Measurements from ENCODE around the gene CDH13.

DNA sequence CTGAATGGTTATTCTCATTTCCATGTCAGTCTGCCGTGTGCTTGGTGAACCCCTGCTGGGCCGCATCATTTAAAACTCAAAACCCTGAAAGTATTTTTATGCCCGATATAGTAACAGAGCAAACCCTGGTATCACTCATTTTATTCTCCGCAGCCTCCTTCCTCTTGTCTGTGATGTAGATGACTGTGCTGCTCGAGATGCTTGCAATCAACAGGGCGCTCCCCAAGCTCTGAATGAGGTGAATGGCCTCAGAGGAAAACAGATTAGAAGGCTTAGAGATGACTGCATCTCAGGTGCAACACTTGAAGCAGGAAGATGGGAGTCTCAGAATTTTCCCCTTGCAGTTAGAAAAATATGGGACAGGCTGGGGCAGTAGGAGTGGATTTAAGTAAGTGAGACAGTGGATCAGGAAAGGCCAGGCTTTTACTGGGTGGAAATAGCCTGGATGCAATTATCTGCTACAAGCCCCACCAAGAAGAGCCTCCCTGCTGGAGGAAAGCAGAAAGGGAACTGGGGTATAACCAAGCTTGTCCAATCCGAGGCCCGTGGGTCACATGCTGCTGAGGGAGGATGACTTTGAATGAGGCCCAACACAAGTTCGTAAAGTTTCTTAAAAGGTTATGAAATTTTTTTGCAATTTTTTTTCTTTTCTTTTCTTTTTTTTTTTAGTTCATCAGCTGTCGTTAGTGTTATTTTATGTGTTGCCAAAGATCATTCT, 166.9 kb downstream of the CDH13 start:
- TF ChIP-seq, protein P1, sequence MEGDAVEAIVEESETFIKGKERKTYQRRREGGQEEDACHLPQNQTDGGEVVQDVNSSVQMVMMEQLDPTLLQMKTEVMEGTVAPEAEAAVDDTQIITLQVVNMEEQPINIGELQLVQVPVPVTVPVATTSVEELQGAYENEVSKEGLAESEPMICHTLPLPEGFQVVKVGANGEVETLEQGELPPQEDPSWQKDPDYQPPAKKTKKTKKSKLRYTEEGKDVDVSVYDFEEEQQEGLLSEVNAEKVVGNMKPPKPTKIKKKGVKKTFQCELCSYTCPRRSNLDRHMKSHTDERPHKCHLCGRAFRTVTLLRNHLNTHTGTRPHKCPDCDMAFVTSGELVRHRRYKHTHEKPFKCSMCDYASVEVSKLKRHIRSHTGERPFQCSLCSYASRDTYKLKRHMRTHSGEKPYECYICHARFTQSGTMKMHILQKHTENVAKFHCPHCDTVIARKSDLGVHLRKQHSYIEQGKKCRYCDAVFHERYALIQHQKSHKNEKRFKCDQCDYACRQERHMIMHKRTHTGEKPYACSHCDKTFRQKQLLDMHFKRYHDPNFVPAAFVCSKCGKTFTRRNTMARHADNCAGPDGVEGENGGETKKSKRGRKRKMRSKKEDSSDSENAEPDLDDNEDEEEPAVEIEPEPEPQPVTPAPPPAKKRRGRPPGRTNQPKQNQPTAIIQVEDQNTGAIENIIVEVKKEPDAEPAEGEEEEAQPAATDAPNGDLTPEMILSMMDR (IDR thresholded peaks at IDR 0.05), result no peak
- no peak for TF ChIP-seq POLR2A (IDR thresholded peaks at IDR 0.05)

All from thyroid gland (tissue), 4 donors.